GM12875 (cell line): ENCODE results near the gene SLC2A9.

Experiments used
- H3K4me3 ChIP-seq: one replicate; pipeline ENCODE4 v1.5.1; 2011; ENCODE audit warnings: low read depth, low read length, control low read depth
- CTCF ChIP-seq: IDR thresholded peaks from 2 replicates; pipeline ENCODE4 v1.5.1; 2011; ENCODE audit warnings: low read depth, mild to moderate bottlenecking, control low read depth, inconsistent platforms, low read length, moderate library complexity, borderline replicate concordance; ENCODE audit not compliant: insufficient read depth

SLC2A9 gene

GRCh38 chr4:9782136-9782436, 239.2 kb downstream of the SLC2A9 start:
- H3K4me3 ChIP-seq, result no peak overlapping the region
- no peak for TF ChIP-seq CTCF

GRCh38 chr4:9781343-9782135, 239.8 kb downstream of the SLC2A9 start, which contains the start of gene DRD5:
Gene DRD5 (plus strand): TSS chr4:9781634. CDS start chr4:9782030, 396 bp downstream.
- TF ChIP-seq CTCF, result no peak
- H3K4me3 ChIP-seq, result no peak within 1 kb of the TSS
